NCI-H748 treated with DMSO at 0.1 percent for 48 hours (cell line): ENCODE results near the gene C17orf58.
"Not testable (repeated sequence)": the region's sequence is repeated elsewhere in the genome, so short reads cannot be mapped to it uniquely, and the experiment has no call there.

Source experiments
- DNase-seq: peaks from one replicate; lab custom pipeline; 2025; lab: John Stamatoyannopoulos, UW

Gene C17orf58

GRCh38 chr17:68004201-68004600 is 7.9 kb upstream of the C17orf58 start:
- no peak for DNase-seq

GRCh38 chr17:67999291-67999911 is 3.1 kb upstream of the C17orf58 start:
- no peak for DNase-seq

- no peak for DNase-seq
Observed at GRCh38 chr17:67998466-67998865, 2.2 kb upstream of the C17orf58 start.

- no peak for DNase-seq
Observed at GRCh38 chr17:67995570-67996263, 552 bp downstream of the C17orf58 start.

GRCh38 chr17:67994817-67995569 is 1.3 kb downstream of the C17orf58 start:
- DNase-seq: no peak

GRCh38 chr17:67993998-67994361 is 2.3 kb downstream of the C17orf58 start:
- peak; percentile 42 for DNase-seq

GRCh38 chr17:67993153-67993997 is 2.9 kb downstream of the C17orf58 start:
- peak; percentile 36 for DNase-seq

GRCh38 chr17:67992548-67993152 is 3.6 kb downstream of the C17orf58 start:
- DNase-seq: no peak

GRCh38 chr17:67990909-67991308 is 5.4 kb downstream of the C17orf58 start:
- peak; percentile 53 for DNase-seq

GRCh38 chr17:67983383-67983688 is 12.9 kb downstream of the C17orf58 start:
- DNase-seq: no peak

GRCh38 chr17:67982686-67983382 is 13.4 kb downstream of the C17orf58 start:
- no peak for DNase-seq

GRCh38 chr17:67982034-67982640 is 14.1 kb downstream of the C17orf58 start:
- DNase-seq: no peak

- not testable (repeated sequence) for DNase-seq
Observed at GRCh38 chr17:67980883-67981282, 15.4 kb downstream of the C17orf58 start.

- no peak for DNase-seq
Observed at GRCh38 chr17:67980456-67980855, 15.8 kb downstream of the C17orf58 start.

- not testable (repeated sequence) for DNase-seq
Observed at GRCh38 chr17:67976306-67976705, 20.0 kb downstream of the C17orf58 start.

GRCh38 chr17:67974598-67975066 is 21.6 kb downstream of the C17orf58 start:
- DNase-seq: no peak

- no peak for DNase-seq
Observed at GRCh38 chr17:67974185-67974584, 22.1 kb downstream of the C17orf58 start.

- DNase-seq: no peak
Observed at GRCh38 chr17:67970783-67971182, 25.5 kb downstream of the C17orf58 start.

GRCh38 chr17:67963145-67963572 is 33.1 kb downstream of the C17orf58 start:
- peak; percentile 42 for DNase-seq

GRCh38 chr17:67962156-67962555 is 34.1 kb downstream of the C17orf58 start:
- DNase-seq: not testable (repeated sequence)

GRCh38 chr17:67960276-67960675 is 36.0 kb downstream of the C17orf58 start:
- not testable (repeated sequence) for DNase-seq
